ENCODE results near the gene DMWD.

The DMWD gene

DNA sequence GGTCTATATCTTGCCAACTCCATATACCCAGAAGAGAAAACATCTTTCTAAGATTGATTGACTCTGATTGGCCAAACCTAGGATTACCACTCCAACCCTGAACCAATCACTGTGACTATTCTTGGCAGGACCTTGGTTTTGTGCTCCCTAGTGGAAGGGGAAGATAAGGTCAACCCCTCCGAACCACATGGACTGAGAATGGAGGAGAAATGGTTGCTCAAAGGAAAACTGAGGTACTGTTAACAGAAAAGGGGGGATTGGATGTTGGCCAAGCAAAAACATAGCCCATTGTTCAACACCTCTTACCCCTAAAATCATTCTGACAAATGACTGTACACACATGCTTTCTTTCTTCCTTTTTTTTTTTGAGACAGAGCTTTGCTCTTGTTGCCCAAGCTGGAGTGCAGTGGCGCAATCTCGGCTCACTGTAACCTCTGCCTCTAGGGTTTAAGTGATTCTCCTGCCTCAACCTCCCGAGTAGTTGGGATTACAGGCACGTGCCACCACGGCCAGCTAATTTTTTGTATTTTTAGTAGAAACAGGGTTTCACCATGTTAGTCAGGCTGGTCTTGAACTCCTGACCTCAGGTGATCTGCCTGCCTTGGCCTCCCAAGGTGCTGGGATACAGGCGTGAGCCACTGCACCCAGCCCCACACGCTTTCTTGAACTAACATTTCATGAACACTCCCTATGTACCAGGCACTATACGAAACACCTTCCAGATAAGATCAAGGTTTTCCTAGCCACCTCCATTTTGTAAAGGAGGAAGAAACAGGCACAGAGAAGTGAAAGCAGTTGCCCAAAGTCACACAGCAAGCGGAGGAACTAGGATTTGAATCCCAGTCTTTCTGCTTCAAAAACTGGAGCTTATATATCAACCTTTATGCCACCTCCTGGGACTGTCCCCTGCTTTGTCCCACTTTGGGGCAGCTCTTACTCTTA, 52.9 kb downstream of the DMWD start:
- TF ChIP-seq, protein P1, sequence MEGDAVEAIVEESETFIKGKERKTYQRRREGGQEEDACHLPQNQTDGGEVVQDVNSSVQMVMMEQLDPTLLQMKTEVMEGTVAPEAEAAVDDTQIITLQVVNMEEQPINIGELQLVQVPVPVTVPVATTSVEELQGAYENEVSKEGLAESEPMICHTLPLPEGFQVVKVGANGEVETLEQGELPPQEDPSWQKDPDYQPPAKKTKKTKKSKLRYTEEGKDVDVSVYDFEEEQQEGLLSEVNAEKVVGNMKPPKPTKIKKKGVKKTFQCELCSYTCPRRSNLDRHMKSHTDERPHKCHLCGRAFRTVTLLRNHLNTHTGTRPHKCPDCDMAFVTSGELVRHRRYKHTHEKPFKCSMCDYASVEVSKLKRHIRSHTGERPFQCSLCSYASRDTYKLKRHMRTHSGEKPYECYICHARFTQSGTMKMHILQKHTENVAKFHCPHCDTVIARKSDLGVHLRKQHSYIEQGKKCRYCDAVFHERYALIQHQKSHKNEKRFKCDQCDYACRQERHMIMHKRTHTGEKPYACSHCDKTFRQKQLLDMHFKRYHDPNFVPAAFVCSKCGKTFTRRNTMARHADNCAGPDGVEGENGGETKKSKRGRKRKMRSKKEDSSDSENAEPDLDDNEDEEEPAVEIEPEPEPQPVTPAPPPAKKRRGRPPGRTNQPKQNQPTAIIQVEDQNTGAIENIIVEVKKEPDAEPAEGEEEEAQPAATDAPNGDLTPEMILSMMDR (IDR thresholded peaks at IDR 0.05): no peak

DNA sequence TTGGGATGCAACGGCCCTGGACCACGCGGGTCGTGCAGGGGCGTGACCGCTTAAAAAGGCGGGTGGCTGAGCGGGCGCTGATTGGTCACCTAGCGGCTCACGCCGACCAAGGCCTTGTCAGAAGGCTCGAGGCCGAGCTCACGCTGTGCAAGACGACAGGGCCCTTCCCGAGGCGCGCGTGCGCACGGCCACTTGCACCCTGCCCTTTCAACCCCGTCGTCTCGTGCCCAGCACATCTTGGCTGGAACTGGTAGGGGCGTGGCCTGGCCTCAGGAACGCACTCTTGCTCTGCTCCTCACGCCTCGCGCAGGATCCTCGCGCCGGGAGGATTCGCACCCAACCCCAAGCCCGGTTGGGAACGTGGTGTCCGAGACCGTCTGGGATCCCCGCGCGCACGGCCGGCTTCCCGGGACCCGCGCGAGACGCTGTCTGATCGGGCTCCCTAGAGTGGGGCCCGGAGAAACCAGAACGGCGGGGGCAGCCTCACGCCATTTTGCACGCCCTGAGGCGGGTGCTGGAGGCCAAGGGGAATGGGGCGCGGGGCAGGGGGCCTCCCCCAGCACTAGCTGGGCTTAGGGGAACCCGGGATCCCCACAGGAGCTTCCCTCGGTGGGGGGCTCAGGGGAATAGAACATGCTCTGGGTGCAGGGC, 59.4 kb downstream of the DMWD start, which contains the start of gene MEIOSIN:
Gene MEIOSIN, plus strand, starts transcription at position 280 of the 651 bp plus-strand sequence. CDS start 1,938 bp downstream, outside the sequence.
- TF ChIP-seq, protein P1 (IDR thresholded peaks at IDR 0.05): no peak
